ENCODE results near the gene ZSCAN16. TPM values are rescaled to one million over a fixed set of nuclear protein-coding genes. Genes with fewer than 3 reads are reported as not detected.

Gene ZSCAN16
- total and polyA plus RNA-seq, 2 donors from 2014 or later: 6.1 to 6.8 TPM

DNA sequence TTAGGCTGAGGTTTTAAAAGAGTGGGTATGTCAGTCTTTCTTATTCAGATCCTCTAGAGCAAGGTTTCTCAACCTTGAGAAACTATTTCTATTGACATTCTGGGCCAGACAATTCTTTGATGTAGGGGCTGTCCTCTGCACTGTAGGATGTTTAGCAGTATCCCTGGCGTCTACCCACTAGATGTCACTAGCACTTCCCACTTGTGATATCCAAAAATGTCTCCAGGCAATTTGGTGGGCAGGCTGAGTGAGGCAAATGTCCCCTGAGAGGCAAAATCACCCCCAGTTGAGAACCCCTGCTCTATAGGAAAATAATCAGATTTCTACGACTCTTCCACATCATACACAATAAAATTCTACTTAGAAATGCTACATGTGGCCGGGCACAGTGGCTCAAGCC, 9.6 kb downstream of the ZSCAN16 start:
- no peak overlapping the region for H3K9ac ChIP-seq (ENCODE audit: low read length in 3 of 3)
- peaks cover 0 to 8% (median 0%) of the 10 kb centered on the region in 3 donors for H3K4me1 ChIP-seq (ENCODE audit: control insufficient read depth in 2 of 3, insufficient read depth in 2 of 3, low read depth in 1 of 3, low read length in 3 of 3)
- TF ChIP-seq, protein P1, sequence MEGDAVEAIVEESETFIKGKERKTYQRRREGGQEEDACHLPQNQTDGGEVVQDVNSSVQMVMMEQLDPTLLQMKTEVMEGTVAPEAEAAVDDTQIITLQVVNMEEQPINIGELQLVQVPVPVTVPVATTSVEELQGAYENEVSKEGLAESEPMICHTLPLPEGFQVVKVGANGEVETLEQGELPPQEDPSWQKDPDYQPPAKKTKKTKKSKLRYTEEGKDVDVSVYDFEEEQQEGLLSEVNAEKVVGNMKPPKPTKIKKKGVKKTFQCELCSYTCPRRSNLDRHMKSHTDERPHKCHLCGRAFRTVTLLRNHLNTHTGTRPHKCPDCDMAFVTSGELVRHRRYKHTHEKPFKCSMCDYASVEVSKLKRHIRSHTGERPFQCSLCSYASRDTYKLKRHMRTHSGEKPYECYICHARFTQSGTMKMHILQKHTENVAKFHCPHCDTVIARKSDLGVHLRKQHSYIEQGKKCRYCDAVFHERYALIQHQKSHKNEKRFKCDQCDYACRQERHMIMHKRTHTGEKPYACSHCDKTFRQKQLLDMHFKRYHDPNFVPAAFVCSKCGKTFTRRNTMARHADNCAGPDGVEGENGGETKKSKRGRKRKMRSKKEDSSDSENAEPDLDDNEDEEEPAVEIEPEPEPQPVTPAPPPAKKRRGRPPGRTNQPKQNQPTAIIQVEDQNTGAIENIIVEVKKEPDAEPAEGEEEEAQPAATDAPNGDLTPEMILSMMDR (IDR thresholded peaks at IDR 0.05; ENCODE audit: borderline replicate concordance, extremely low read depth, insufficient read depth): peak; percentile 12
- H3K36me3 ChIP-seq (ENCODE audit: control insufficient read depth in 2 of 3, insufficient read depth in 3 of 3, low read length in 3 of 3): peaks cover 0 to 15% (median 0%) of the 10 kb centered on the region in 3 donors
- intact Hi-C loops (cut with DNase I): no loop called here
- H3K27me3 ChIP-seq (ENCODE audit: control insufficient read depth, insufficient read depth, low read length): no peaks in the 10 kb centered on the region
- DNase-seq (peak in 3 of 5 donors; percentile 10 to 60 (median 21)), FAIRE-seq (no peak)
- H3K9me3 ChIP-seq (ENCODE audit: control insufficient read depth in 2 of 3, insufficient read depth in 1 of 3, low read length in 3 of 3): no peaks in the 10 kb centered on the region
- no peak overlapping the region for H3K4me3 ChIP-seq (ENCODE audit: low read length in 3 of 3)
- no peak overlapping the region for H3K27ac ChIP-seq (ENCODE audit: low read depth in 2 of 2, low read length in 2 of 2)

DNA sequence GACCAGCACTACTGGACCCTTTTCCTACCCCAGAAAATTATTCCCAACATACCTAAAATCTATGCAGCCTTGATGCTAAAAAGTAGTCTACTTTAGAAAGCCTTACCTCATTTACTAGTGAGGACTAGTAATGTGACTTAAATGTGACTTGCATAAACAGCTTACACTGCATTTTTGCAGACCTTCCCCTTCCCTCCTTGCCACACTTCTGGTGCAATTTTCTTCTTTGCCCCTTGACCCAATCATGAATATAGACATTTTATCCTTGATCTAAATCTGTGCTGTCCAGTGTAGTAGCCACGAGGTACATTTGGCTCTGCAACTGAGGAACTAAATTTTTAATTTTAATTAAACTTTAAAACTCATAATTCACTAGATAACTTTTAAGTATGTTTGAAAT, 10.3 kb downstream of the ZSCAN16 start:
- no peak overlapping the region for H3K4me3 ChIP-seq (ENCODE audit: low read length in 3 of 3)
- no peaks in the 10 kb centered on the region for H3K27me3 ChIP-seq (ENCODE audit: control insufficient read depth, insufficient read depth, low read length)
- intact Hi-C loops (cut with DNase I): no loop called here
- FAIRE-seq: no peak
- H3K4me1 ChIP-seq (ENCODE audit: control insufficient read depth in 2 of 3, insufficient read depth in 2 of 3, low read depth in 1 of 3, low read length in 3 of 3): peaks cover 0 to 8% (median 0%) of the 10 kb centered on the region in 3 donors
- H3K36me3 ChIP-seq (ENCODE audit: control insufficient read depth in 2 of 3, insufficient read depth in 3 of 3, low read length in 3 of 3): peaks cover 0 to 8% (median 0%) of the 10 kb centered on the region in 3 donors
- no peak overlapping the region for H3K9ac ChIP-seq (ENCODE audit: low read length in 3 of 3)
- no peak for DNase-seq
- H3K9me3 ChIP-seq (ENCODE audit: control insufficient read depth in 2 of 3, insufficient read depth in 1 of 3, low read length in 3 of 3): no peaks in the 10 kb centered on the region
- TF ChIP-seq, protein P1 (IDR thresholded peaks at IDR 0.05; ENCODE audit: borderline replicate concordance, extremely low read depth, insufficient read depth): no peak
- no peak overlapping the region for H3K27ac ChIP-seq (ENCODE audit: low read depth in 2 of 2, low read length in 2 of 2)

DNA sequence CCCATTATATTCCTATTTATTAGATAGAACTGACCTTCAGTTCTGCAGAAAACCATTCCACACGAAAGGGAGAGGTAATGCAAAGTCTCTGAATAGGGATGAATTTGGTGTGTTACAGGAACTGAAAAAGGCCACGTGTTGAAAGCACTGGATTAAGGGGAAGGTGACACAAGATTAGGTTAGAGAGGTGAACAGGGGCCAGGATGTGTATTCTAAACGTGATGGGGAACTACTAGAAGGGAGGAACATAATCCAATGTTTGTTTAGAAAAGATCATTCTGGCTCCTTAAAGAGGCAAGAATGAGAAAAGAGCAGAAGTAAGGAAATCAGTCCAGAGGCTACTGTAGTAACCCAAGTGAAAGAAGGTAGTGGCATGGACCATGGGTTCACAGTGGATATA, 11.0 kb downstream of the ZSCAN16 start:
- Histone ChIP-seq H3K36me3 (ENCODE audit: control insufficient read depth in 2 of 3, insufficient read depth in 3 of 3, low read length in 3 of 3) (peaks cover 0 to 1% (median 0%) of the 10 kb centered on the region in 3 donors), H3K27me3 (ENCODE audit: control insufficient read depth, insufficient read depth, low read length) (no peaks in the 10 kb centered on the region), H3K4me1 (ENCODE audit: control insufficient read depth in 2 of 3, insufficient read depth in 2 of 3, low read depth in 1 of 3, low read length in 3 of 3) (peaks cover 0 to 8% (median 0%) of the 10 kb centered on the region in 3 donors), H3K9ac (ENCODE audit: low read length in 3 of 3) (peak overlapping the region in 1 of 3 donors; percentile 23), H3K9me3 (ENCODE audit: control insufficient read depth in 2 of 3, insufficient read depth in 1 of 3, low read length in 3 of 3) (no peaks in the 10 kb centered on the region), H3K4me3 (ENCODE audit: low read length in 3 of 3) (peak overlapping the region in 1 of 3 donors; percentile 97), H3K27ac (ENCODE audit: low read depth in 2 of 2, low read length in 2 of 2) (no peak overlapping the region)
- FAIRE-seq (no peak), DNase-seq (no peak)
- intact Hi-C loops (cut with DNase I): no loop called here
- TF ChIP-seq, protein P1 (IDR thresholded peaks at IDR 0.05; ENCODE audit: borderline replicate concordance, extremely low read depth, insufficient read depth): no peak
